ENCODE data around the gene SLC24A4.

The SLC24A4 gene

GRCh38 chr14:92352158-92352985 lies 29.4 kb downstream of the SLC24A4 start:
- H3K27ac ChIP-seq: no peak overlapping the region

GRCh38 chr14:92353447-92353846 lies 30.5 kb downstream of the SLC24A4 start:
- H3K27ac ChIP-seq: no peak overlapping the region
- TF ChIP-seq CTCF (conservative IDR thresholded peaks at IDR 0.05): no peak

More at GRCh38 chr14:92352158-92352985, 29.4 kb downstream of the SLC24A4 start:
- TF ChIP-seq CTCF (conservative IDR thresholded peaks at IDR 0.05): 0 out of 2 replicates have a peak, but pooled peaks have one; percentile 18

- no peak for TF ChIP-seq CTCF (conservative IDR thresholded peaks at IDR 0.05)
- no peak overlapping the region for H3K27ac ChIP-seq
Measured at GRCh38 chr14:92356677-92357076, 33.7 kb downstream of the SLC24A4 start.

GRCh38 chr14:92360651-92361370 lies 37.8 kb downstream of the SLC24A4 start:
- TF ChIP-seq CTCF (conservative IDR thresholded peaks at IDR 0.05): no peak
- H3K27ac ChIP-seq: no peak overlapping the region

- TF ChIP-seq CTCF (conservative IDR thresholded peaks at IDR 0.05): no peak
- H3K27ac ChIP-seq: no peak overlapping the region
Measured at GRCh38 chr14:92362781-92363235, 39.8 kb downstream of the SLC24A4 start.

- no peak overlapping the region for H3K27ac ChIP-seq
- TF ChIP-seq CTCF (conservative IDR thresholded peaks at IDR 0.05): no peak
Measured at GRCh38 chr14:92366237-92366636, 43.3 kb downstream of the SLC24A4 start.

GRCh38 chr14:92368001-92368400 lies 45.0 kb downstream of the SLC24A4 start:
- H3K27ac ChIP-seq: no peak overlapping the region
- no peak for TF ChIP-seq CTCF (conservative IDR thresholded peaks at IDR 0.05)
